ENCODE data around the gene MYOF.
"Not testable (repeated sequence)": the region's sequence is repeated elsewhere in the genome, so short reads cannot be mapped to it uniquely, and the experiment has no call there.

MYOF gene

DNA sequence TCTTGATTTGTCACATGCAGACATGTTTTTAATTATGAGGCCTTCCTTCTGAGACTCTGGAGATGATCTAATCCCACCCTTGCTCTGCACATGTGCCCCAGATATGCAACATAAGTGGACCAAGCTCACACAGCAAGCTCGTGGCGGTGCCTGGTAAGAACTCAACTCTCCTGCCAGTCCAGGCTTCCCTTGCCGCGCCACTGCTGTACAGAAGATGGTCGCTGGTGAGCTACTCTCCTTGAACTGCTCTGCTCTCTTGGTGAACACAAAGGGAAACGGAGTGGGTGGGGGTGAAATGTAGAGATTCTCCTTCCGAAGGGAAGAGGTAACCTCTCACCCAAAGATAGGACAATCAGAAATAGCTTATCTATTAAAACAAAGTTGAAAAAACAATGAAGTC, 25.7 kb downstream of the MYOF start:
- no peak for DNase-seq (ENCODE audit: low spot score)

DNA sequence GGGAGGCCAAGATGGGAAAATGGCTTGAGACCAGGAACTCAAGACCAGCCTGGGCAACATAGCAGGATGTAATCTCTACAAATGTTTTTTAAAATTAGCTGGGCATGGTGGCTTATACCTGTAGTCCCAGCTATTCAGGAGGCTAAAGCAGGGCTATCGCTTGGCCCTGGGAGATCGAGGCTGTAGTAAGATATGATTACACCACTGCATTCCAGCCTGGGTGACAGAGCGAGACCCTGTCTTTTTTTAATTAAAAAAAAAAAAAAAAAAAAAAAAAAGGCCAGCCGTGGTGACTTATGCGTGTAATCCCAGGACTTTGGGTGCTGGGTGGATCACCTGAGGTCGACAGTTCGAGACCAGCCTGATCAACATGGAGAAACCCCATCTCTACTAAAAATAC, 27.4 kb downstream of the MYOF start:
- DNase-seq (ENCODE audit: low spot score) = no peak

DNA sequence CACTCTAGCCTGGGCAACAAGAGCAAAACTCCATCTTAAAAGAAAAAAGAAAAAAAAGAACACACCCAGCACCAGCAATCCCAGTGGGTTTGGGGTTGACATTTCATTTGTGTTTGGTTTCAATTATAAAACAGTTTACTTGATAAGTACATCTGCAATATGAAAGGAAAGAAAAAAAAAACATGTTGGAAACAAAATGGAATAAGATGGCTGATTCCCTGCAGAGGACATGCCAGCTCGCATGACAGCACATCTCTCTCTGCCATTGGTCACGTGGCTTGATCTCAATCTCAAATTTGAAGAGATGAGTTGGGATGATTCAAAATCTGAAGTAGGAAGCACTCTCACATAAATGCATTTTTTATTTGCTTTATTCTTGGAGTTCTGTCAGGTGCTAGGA, 28.0 kb downstream of the MYOF start:
- DNase-seq (ENCODE audit: low spot score) = no peak

DNA sequence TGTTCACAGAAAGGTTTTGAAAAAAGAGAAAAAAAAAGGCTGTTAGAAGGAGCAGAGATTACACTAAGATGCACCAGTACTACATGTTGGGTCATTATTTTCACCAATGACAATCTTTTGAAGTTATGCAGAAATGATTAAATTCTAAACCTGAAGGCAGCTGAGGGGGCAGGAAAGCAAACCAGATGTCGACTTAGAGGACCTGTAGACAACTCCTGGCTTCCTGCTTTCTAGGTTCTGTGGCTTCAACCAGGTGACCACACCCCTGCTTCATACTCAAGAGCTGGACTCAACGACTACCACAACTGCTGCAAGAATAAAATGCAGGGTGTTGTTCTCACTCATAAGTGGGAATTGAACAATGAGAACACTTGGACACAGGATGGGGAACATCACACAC, 30.0 kb downstream of the MYOF start:
- no peak for DNase-seq (ENCODE audit: low spot score)

DNA sequence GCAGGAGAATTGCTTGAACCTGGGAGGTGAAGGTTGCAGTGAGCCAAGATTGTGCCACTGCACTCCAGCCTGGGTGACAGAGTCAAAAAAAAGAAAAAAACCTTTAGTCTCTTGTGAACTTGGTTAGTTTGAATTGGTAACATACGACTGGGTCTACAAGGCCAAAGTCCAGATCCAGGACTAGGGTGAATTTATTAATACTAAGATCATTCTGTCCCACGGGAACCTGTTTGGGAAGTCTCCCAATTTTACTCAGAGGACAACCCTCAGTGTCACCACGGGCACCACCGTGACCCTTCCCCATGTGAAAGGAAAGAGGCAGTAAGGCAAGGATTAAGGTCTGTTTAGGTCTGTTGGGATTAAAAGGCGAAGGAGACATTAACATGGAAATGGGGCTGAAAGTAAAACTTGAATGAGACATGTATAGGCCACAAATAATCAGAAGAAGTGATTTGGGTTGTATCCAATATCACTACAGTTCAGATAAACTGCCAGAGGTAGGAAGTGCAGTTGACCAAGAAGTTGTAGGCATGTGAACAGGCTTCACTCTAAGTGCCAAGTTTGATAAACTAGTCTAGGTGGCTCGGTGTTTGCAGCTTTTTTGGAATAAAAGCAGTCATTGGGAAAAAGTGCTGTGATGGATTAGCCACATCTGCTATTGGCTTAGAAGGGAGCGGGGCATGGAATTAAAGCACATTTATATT, 30.7 kb downstream of the MYOF start:
- DNase-seq (ENCODE audit: low spot score) = no peak

DNA sequence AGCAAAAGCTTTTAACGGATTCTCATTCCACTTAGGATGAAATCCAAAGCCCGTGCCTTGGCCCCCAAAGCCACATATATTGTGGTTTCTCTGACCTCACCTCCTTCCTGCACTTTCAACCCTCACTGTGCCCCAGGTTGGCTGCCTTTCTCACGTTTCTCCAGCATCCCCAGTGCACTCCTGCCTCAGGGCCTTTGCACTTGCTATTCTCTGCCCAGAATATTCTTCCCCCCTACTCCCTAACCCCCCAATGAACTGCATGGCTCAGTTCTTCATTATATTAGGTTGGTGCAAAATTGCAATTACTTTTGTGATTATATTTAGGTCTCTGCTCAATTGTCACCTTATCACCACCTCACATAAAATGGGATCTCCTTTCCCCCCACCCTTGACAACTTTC, 34.2 kb downstream of the MYOF start:
- no peak for DNase-seq (ENCODE audit: low spot score)

DNA sequence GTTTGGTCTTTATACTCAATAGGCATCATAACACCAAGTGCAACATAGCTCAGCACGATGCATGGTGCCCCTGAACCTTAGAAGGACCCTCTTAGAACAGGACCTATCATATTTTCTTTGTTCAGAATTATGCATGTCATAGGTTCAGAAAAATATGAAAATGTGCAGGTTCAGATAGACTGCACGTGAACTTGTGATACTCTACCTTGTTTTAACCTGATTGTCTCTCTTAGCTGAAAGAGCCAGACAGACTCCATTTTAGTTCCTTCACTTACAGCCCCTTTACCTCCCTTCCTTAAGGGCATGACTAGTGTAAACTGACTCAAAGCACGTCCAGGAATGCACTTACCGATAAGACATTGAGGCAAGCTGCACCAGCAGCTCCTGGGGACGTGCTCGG, 35.1 kb downstream of the MYOF start:
- no peak for DNase-seq (ENCODE audit: low spot score)

DNA sequence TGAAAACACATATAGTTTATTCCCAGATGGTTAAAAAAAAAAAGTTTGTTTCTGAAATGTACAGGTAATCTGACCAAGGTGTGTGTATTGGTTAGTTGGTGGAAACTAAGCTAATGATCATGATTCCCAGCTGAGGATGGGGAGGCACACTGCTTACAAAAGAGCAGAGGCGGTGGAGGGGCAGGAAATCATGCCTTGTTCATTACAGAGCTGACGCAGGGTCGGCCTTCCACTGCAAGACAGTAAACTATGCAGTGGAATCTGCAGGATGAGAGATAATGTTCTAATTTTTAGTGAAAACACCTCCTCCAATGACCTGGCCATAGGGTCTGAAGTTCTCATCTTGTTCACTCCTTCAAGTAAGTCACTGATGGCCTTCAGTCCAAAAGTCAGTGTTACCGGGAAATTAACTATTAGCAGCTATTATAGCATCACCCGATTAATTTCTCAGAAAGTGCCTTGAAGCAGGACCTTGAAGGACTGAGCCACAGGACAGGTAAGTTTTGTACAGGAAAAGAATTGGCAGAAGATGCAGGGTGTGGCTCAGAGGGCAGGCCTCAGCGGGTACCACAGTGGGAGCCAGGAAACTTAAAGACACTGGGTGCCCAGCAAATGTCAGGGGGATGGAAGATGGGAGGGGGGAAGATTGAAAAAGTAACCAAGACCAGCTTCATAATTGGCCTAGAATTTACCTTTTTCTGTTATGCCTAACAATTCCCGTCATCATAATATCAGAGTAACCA, 36.0 kb downstream of the MYOF start:
- no peak for DNase-seq (ENCODE audit: low spot score)

DNA sequence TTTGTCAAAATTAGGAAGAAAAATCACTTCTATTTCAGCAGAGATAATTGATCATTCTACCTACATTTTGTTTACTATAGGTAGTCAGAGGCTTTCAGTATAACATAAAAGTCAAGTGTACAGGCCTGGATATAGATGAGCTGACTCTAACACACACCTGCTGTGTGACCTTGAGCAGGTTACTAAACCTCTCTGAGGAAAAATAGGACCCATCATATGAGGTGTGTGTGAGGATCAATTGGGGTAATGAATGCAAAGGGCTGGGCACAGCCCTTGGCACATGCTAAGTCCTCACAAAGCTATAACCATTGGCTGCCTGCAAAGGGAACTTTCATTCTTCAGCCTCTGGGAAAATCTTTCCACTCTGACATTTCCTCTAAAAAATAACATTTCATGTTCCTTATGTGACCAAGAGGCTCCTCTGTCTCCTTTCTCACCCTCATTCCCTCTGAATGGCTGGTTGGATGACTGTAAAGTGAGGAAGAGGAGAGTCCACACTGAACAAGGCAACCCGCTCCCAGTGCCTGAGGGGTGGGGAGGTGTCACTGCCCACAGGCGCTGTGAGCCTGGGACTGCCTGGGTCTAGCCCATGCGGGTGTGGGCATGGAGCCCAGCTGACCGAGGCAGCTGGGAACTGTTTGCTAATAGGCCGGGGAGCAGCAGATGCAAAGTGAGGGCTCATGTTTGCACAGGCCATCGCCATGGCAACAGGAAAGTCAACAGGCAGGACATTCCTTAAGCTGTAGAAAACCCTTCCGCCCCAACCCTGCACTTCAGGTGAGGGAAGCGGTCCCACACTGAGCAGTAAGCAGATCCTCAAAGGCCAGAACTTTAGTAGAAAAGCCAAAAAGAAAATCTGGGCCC, 36.8 kb downstream of the MYOF start:
- DNase-seq (ENCODE audit: low spot score) = no peak

DNA sequence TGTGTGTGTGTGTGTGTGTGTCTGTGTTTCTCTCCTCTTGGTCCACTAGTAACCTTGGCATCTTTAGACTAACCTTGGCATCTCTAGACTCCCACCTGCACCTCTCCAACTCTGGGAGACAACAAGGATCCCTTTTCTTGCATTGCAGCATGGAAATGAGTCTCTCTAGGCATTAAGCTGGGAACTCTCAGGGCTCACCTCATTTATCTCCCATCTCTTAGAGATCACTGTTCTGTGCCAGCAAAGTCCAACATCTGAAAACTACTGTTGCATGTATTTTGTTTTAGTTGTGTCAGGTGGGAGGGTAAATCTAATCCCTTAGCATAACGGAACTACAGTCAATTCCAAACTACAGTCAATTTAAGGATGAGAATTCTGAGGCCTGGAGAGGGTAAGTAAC, 38.7 kb downstream of the MYOF start:
- no peak for DNase-seq (ENCODE audit: low spot score)

DNA sequence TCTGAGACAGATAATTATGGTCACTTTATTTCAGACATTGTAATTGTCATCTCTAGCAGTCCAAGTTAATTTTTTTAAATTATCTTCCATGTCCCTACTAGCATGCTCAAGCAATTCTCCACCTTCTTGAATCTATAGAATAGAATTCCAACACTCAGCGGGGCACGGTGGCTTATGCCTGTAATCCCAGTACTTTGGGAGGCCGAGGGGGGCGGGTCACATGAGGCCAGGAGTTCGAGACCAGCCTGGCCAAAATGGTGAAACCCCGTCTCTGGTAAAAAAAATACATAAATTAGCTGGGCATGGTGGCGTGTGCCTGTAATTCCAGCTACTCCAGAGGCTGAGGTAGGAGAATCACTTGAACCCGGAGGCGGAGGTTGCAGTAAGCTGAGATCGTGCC, 39.4 kb downstream of the MYOF start:
- DNase-seq (ENCODE audit: low spot score) = not testable (repeated sequence)

DNA sequence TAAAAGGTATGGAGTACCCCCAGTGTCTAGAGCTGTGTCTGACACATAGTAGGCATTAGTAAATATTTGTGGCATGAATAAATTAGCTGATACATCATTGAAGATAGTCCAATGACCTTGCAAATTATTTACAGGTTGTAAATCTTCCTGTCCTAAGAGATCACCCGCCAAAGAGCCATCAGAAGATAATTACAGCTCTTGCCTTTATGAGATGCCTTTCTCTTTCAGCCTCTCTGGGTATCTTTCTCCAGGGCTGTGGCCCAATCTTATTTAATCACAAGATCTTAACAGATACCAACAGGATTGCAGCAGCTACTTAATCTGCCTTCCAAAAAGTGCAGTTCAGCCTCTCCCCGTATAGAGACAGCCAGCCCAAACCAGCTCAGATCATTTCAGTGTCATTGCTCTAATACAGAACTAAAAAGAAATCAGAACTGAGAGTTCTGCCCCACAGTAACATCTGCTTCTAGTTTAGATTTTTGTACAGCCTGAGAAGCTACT, 41.5 kb downstream of the MYOF start:
- no peak for DNase-seq (ENCODE audit: low spot score)

DNA sequence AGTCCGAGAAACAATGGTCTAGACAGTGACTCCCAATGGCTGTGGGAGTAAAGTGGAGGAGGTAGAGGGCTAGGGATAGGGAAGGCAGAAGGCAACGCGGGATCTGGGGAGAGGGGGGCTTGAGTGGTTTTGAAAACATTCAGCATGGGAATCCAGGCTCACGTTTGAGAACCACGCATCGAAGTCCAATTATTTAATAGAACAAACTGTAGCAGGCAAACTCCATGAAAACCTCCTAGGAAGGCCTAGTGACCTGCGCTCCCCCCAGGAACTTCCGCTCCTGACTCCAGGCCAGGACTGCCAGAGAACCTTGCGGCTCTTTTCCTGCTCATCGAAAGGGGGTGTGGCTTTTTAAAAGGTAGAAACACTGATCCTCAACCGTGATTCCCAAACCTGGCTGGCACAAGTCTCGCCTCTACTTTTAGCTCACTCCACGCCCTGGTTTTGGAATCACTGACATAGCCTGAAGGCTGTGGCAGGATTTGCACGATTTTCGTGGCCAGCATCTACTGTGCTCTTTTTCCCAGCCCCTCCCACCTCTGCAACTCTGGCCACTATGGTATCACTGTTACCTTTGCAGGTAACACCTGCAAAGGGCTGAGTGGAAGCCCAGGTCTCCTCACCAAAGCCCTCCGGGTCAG, 43.4 kb downstream of the MYOF start:
- DNase-seq (ENCODE audit: low spot score) = no peak

DNA sequence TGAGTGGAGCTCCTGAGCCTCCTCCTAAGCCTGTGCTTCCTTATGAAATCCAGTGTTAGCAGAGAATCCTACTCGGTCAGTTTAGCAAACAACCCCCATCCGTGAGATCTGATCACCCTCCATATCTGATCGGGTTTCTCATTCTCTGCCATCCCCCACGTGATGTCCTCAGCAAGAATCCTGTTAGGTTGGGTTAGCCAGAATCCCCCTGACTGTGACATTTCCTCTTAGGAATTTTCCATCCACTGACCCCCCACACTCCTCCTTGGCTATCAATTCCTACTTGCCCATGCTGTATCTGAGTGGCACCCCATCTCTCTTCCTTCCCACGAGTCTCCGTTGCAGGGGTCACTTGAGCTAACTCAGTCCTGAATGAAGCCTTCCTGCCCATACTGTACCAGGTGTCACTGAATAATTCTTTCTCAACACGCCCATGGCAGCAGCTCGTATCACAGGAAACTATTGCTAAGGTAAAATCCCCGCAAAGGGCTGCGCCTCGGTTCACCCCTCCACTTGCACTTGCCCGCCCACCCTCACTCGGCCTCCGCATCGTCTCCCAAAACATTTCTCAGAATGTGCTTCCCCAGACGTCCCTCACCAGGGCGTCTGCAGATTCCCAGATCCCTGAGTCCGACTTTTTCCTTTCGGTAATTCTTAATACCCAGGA, 44.1 kb downstream of the MYOF start:
- no peak for DNase-seq (ENCODE audit: low spot score)

DNA sequence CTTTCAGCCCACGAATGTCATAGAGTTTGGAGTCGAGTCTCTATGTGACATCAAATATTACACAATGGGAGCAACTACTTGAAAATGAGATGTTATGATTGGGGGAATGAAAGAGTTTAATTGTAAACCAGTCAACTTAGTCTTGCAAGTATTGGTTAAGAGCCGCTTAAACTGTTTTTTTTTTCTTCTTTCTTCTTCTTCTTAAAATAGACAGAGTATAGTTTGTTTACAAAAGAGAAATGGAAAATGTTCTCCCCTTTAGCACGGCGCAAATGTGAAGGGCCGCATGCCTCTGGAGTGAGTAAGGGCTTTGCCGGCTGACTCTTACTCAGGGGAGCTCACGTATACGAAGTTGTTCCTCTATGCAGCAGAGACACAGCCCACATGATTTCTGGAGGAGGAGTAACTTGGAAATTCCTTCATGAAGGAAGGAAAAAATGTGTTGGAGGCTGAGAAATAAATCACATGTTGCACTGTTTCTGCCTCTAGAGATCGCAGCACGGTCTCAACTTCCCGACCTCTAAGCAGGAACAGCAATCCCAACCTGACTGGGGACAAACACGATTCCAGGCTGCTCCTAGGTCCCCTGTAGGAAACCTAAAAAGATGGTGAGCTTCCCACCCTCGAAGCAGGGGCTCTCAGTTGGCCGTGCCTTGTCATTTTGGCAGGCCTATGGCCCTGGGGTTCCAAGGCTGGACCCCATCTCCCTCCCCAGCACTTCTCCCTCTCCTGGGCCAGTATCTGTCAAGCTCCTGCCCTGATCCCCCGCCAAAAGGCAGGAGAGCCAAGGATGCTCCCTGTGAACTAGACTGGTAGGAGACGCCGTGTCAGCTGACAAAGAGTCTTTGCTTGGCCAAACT, 44.8 kb downstream of the MYOF start:
- no peak for DNase-seq (ENCODE audit: low spot score)

DNA sequence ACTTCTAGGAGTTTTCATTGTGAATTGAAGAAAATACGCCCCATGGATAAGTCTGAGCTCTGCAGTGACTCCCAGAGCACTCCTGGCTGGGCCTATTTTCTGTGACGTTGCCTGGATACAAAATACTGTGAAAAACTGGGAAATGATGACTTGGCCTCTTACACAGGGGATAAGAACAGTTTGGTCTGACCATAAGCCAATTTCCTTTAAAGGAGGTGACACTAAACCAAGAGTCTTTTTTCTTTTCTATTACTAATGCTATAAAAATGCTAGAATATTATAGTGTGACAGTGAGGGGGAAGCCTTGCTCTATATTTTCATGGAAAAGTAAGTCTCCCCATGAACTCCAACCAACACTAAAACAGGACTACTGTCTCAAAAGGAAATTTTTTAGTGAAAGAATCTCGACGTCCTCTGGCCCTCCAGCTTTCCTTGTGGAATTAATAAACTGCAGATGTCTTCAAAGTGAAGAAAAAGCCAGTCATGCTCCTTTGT, 45.5 kb downstream of the MYOF start:
- DNase-seq (ENCODE audit: low spot score) = no peak

DNA sequence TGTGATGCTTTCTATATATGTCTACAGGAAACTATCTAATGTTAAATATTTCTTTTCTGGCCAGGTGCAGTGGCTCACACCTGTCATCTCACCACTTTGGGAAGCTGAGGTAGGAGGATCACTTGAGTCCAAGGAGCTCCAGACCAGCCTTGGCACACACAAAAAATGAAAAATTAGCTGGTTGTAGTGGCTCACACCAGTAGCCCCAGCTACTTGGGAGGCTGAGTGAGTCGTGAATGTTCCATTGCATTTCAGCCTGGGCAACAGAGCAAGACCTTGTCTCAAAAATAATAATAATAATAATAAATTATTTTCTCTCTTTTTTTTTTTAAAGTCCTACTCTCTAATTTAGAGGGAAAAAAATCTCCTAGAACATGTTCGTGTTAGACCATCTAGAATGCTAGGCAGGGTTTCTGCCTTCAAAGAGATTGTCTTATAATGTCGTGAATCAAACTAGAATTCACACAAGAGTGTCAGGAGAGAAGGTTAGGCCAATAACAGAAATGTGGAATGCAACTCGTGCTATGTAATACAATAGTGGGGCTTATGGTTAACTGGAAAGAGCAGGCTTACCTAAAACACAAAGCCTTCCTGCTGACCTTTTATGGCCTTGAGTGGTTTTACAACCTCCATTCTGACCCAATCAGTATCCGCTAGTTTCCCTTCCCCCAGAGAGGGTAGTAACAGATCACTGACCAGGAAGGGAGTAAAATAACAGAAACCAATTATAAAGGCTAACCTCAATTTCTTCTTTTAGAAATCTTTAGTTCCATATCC, 46.3 kb downstream of the MYOF start:
- DNase-seq (ENCODE audit: low spot score) = no peak

DNA sequence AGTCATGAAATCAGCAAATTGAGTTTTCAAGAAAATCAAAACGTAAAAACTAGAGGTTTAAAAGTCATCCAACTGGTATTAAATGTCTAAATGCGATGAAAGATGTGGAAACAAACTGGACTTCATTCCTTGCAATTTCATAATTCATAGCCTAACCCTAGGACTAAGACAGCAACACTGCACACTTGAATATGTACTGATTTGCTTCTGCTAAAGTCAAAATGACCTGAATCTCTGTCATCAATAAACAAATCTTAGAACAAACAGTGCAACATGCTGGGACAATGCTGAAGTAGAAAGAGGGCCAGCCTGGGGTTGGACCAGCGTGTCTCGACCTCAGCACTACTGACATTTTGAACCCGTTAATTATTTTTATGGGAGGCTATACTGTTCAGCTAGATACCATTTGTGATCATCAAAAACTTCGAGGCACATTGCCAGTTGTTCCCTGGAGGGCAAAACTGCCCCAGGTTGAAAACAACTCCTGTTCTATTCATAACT, 47.1 kb downstream of the MYOF start:
- no peak for DNase-seq (ENCODE audit: low spot score)

DNA sequence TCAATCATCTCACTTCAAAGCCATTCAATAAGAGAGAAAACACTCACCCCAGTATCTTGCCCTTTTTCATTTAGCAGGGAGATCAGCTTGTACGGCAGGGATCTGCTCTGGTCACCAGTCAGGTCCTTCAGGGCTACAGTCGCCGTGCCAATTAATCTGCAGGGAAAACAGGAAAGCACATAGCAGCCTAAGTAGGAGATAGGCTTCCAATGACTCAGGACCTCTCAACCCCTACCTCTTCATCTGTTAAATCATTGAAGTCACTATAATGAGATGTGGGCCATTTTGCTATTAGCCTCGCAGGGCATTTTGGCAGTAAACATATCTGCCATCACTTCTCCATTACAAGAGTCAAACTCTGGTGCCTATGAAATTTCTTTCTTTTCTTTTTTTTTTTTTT, 50.8 kb downstream of the MYOF start:
- no peak for DNase-seq (ENCODE audit: low spot score)

DNA sequence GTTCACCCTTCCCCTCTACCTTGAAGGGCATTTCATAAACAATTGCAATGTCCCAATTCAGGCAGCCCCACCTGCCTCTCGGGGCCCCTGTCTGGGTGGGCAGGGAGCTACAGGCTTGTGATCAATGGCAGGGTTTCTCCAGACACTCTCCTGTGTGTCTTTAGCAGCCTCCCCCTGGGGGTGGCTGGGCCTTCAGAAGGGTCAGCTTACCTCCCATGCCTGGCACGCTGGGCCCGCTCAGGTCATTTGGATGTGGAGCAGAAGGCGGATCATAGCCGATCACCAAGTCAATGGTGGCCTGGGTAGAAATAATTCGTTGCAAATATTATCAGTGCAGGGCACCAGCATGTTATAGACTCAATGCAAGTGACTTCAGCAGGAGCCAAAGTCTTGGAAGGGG, 56.3 kb downstream of the MYOF start:
- DNase-seq (ENCODE audit: low spot score) = no peak
